DOHH2 (cell line): ENCODE data around the gene SEC24A.
"Not testable (repeated sequence)": the region's sequence is repeated elsewhere in the genome, so short reads cannot be mapped to it uniquely, and the experiment has no call there.

Experiments
- H3F3A ChIP-seq: fragments of 200-600 bp; sonication (generic), shearing (Covaris generic); 2 replicates; pipeline ENCODE4 v1.6.0; 2016; ENCODE audit warnings: antibody characterized with exemption, mild to moderate bottlenecking; ENCODE audit not compliant: control insufficient read depth, insufficient read depth
- H3K27ac ChIP-seq: fragments of 200-600 bp; sonication (generic); 2 replicates; pipeline ENCODE4 v1.5.1; 2014; ENCODE audit warnings: low read depth, mild to moderate bottlenecking, low read length, moderate library complexity
- H3K27me3 ChIP-seq: fragments of 200-600 bp; sonication (generic); 2 replicates; pipeline ENCODE4 v1.6.1; 2014; ENCODE audit warnings: mild to moderate bottlenecking, low read length, mixed read lengths; ENCODE audit not compliant: control insufficient read depth
- H3K36me3 ChIP-seq: fragments of 200-600 bp; sonication (generic); 2 replicates; pipeline ENCODE4 v1.6.1; 2014; ENCODE audit warnings: mild to moderate bottlenecking, low read length, moderate library complexity, mixed read lengths; ENCODE audit not compliant: control insufficient read depth
- H3K4me1 ChIP-seq: fragments of 200-600 bp; sonication (generic); 2 replicates; pipeline ENCODE4 v1.6.1; 2014; ENCODE audit warnings: mild to moderate bottlenecking, low read length, mixed read lengths; ENCODE audit not compliant: control insufficient read depth
- H3K4me2 ChIP-seq: fragments of 200-600 bp; sonication (generic); 2 replicates; pipeline ENCODE4 v1.6.0; 2014; ENCODE audit warnings: mild to moderate bottlenecking, low read length, moderate library complexity
- H3K4me3 ChIP-seq: fragments of 200-600 bp; sonication (generic); 2 replicates; pipeline ENCODE4 v1.5.1; 2014; ENCODE audit warnings: mild to moderate bottlenecking, low read length, mixed read lengths
- H3K79me2 ChIP-seq: fragments of 200-600 bp; sonication (generic); 2 replicates; pipeline ENCODE4 v1.6.1; 2014; ENCODE audit warnings: mild to moderate bottlenecking, low read length, mixed read lengths; ENCODE audit not compliant: control insufficient read depth
- H3K9me2 ChIP-seq: fragments of 200-600 bp; sonication (generic); replicated peaks from 2 replicates; pipeline ENCODE4 v1.6.1; 2014; ENCODE audit warnings: mild to moderate bottlenecking, low read length, mixed read lengths; ENCODE audit not compliant: control insufficient read depth
- H3K9me3 ChIP-seq: fragments of 200-600 bp; sonication (generic); 2 replicates; pipeline ENCODE4 v1.6.1; 2014; ENCODE audit warnings: antibody characterized with exemption, low read length, mixed read lengths; ENCODE audit not compliant: control insufficient read depth, insufficient read depth
- H4K20me1 ChIP-seq: fragments of 200-600 bp; sonication (generic); 2 replicates; pipeline ENCODE4 v1.6.0; 2014; ENCODE audit warnings: low read depth, mild to moderate bottlenecking, antibody characterized with exemption, low read length, moderate library complexity; ENCODE audit not compliant: control insufficient read depth, insufficient read depth
- EZH2phosphoT487 ChIP-seq: fragments of 200-600 bp; sonication (generic); IDR thresholded peaks from 2 replicates; pipeline ENCODE4 v1.6.1; 2017; ENCODE audit warnings: borderline replicate concordance, mild to moderate bottlenecking, antibody characterized with exemption, low read length, moderate library complexity, mixed read lengths
- TF ChIP-seq, protein P1 (sequence below): fragments of 200-600 bp; sonication (generic); IDR thresholded peaks from one replicate; pipeline ENCODE4 v1.5.1; 2014; ENCODE audit warnings: antibody characterized with exemption, mild to moderate bottlenecking, low read depth, low read length; ENCODE audit not compliant: poor library complexity, severe bottlenecking

Gene SEC24A

DNA sequence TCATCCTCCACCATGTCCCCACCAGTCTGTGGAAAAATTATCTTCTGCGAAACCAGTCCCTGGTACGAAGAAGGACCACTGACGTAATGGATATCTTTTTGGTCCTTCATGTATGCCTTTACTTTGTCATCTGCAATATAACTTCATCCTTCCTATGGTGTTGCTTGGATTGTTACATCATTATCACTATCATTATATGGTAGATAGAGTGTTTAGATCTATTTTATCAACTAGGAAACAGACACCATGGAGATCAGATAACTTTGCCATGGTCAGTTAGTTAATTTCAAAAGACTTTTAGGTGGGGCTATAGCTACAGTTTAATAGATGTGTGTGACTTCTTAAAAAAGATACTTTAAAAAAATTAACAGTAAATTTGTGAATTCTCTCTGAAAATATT, 66.0 kb downstream of the SEC24A start:
- H3K9me3 ChIP-seq: no peaks in the 10 kb centered on the region
- no peaks in the 10 kb centered on the region for H3K9me2 ChIP-seq
- H3K27ac ChIP-seq: no peak overlapping the region
- TF ChIP-seq EZH2phosphoT487: no peak
- TF ChIP-seq, protein P1, sequence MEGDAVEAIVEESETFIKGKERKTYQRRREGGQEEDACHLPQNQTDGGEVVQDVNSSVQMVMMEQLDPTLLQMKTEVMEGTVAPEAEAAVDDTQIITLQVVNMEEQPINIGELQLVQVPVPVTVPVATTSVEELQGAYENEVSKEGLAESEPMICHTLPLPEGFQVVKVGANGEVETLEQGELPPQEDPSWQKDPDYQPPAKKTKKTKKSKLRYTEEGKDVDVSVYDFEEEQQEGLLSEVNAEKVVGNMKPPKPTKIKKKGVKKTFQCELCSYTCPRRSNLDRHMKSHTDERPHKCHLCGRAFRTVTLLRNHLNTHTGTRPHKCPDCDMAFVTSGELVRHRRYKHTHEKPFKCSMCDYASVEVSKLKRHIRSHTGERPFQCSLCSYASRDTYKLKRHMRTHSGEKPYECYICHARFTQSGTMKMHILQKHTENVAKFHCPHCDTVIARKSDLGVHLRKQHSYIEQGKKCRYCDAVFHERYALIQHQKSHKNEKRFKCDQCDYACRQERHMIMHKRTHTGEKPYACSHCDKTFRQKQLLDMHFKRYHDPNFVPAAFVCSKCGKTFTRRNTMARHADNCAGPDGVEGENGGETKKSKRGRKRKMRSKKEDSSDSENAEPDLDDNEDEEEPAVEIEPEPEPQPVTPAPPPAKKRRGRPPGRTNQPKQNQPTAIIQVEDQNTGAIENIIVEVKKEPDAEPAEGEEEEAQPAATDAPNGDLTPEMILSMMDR: no peak
- no peaks in the 10 kb centered on the region for H3K79me2 ChIP-seq
- no peak overlapping the region for H3K4me2 ChIP-seq
- 0 out of 2 replicates have a peak, but pooled peaks cover 3% of the 10 kb centered on the region for H3F3A ChIP-seq
- H3K4me3 ChIP-seq: no peak overlapping the region
- H3K4me1 ChIP-seq: no peaks in the 10 kb centered on the region
- peaks cover 25% of the 10 kb centered on the region for H3K36me3 ChIP-seq
- H3K27me3 ChIP-seq: no peaks in the 10 kb centered on the region
- H4K20me1 ChIP-seq: no peaks in the 10 kb centered on the region

DNA sequence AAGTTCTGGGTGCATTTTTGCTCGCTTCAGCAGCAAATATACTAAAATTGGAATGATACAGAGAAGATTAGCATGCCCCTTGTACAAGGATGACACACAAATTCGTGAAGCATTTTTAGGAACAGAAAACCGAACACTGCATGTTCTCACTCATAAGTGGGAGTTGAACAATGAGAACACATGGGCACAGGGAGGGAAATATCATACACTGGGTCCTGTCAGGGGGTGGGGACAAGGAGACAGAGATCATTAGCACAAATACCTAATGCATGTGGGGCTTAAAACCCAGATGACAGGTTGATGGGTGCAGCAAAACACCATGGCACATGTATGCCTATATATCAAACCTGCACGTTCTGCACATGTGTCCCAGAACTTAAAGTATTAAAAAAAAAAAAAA, 66.9 kb downstream of the SEC24A start:
- H3K79me2 ChIP-seq, H3K27ac ChIP-seq, H3K4me3 ChIP-seq, H3F3A ChIP-seq, H3K9me3 ChIP-seq, H4K20me1 ChIP-seq, H3K27me3 ChIP-seq, H3K9me2 ChIP-seq, H3K4me1 ChIP-seq, H3K4me2 ChIP-seq: not testable (repeated sequence)
- H3K36me3 ChIP-seq: peaks cover 30% of the 10 kb centered on the region

DNA sequence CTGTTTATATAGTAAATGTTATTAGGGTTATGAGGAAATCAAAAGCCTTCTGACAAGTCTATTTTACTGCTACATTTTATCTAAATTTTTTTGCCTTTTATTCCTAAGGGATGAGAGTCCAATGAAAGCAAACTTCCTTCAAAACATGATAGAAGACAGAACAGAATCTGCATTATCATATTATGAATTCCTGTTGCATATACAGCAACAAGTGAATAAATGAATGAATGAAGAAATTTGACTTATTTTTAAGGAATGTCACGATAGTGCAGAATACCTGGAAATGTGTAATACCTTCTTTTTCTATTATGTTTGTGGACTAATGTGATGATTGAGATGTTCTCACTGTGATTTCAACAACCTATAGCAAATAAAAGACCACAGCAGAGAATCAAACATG, 76.3 kb downstream of the SEC24A start:
- Histone ChIP-seq H3K36me3 (peaks cover 21% of the 10 kb centered on the region), H3K27ac (no peak overlapping the region), H3K9me3 (no peaks in the 10 kb centered on the region), H3K79me2 (no peaks in the 10 kb centered on the region), H4K20me1 (no peaks in the 10 kb centered on the region), H3K9me2 (no peaks in the 10 kb centered on the region), H3F3A (peaks cover 18% of the 10 kb centered on the region), H3K4me2 (no peak overlapping the region), H3K4me3 (no peak overlapping the region), H3K4me1 (no peaks in the 10 kb centered on the region), H3K27me3 (no peaks in the 10 kb centered on the region)
- no peak for TF ChIP-seq EZH2phosphoT487
- TF ChIP-seq, protein P1: no peak

DNA sequence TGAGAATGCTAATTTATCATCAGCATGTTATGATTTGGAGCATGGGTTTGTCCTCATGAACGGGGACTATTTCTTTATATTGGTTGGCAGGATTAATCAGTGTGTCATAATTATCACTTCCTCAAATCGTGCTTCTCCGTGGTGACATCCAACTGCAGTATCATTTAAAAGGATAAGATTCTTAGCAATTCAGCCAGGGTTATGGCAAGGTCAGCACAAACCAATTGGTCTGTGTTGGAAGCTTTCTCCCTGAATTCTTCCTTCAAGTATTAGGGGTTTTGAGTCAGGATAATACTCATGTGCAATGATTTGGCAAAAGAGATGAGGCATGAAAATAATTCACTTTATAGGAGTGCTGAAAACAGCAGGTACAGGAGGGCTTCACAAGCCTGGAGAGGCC, 84.2 kb downstream of the SEC24A start:
- Histone ChIP-seq H3K9me2 (no peaks in the 10 kb centered on the region), H3K27me3 (no peaks in the 10 kb centered on the region), H3K9me3 (no peaks in the 10 kb centered on the region), H3K4me3 (no peak overlapping the region), H4K20me1 (no peaks in the 10 kb centered on the region), H3K27ac (no peak overlapping the region), H3K79me2 (peaks cover 4% of the 10 kb centered on the region; the same call in 1 of the 2 replicates), H3K4me1 (peaks cover 36% of the 10 kb centered on the region), H3K36me3 (no peaks in the 10 kb centered on the region), H3K4me2 (peak overlapping the region; percentile 10), H3F3A (peaks cover 18% of the 10 kb centered on the region)
- TF ChIP-seq, protein P1: no peak
- no peak for TF ChIP-seq EZH2phosphoT487
